GOT3 (cell line): ENCODE results near the gene MYOD1.

Experiments
- DNase-seq: peaks from one replicate; lab custom pipeline; 2025; ENCODE audit warnings: mixed read lengths; lab: John Stamatoyannopoulos, UW

Gene MYOD1

DNA sequence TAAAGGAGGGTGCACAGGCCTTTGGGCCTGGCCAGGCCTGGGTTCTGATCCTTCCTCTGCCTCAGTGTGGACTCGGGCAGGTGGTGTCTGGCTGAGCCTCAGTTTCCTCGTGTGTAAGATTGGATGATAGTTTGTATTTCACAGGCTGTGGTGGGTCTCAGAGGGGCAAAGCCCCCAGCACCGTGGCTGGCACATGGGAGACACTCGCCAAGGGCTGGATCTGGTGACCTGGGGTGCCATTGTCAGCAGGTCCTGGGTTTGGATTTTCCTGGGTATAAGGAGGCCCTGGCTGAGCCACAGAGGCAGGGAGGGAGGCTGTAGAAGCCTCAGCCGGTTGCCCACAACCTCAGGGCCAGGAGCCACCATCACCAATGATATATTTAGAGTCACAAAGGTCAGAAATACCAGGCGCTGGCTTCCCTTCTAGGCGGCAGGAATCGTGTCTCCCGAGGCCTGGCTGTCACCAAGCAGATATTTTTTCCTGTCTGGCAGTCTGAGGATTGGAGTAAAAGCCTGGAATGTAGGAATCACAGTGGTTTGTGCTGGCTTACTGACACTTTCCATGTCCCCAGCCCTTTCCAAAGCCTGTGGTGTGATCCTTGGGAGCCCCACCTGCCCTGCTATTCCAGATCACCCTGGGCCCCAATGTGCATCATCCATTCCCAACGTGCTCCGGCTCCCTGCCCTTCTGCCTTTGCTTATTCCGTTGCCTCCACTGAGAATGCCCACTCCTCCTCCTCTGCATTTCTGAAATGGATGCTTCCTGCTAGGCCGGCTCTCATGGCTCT, 30.8 kb downstream of the MYOD1 start:
- DNase-seq = no peak

DNA sequence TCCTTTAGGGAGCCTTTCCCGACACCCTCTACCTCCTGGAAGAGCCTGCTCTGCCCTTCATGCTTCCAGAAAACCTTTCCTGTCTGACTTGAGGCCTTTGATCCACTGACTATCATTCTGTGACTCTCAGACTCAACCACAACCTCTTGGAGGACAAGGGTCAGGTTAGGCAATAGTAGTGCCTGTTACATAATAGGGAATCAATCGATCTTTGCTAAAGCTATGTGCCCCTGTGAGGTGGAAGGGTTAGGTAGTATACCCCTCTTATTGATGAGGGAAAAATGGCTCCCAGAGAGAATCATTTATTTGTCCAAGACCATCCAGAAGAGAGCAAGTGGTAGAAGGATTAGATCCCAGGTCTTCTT, 31.4 kb downstream of the MYOD1 start:
- DNase-seq = no peak

DNA sequence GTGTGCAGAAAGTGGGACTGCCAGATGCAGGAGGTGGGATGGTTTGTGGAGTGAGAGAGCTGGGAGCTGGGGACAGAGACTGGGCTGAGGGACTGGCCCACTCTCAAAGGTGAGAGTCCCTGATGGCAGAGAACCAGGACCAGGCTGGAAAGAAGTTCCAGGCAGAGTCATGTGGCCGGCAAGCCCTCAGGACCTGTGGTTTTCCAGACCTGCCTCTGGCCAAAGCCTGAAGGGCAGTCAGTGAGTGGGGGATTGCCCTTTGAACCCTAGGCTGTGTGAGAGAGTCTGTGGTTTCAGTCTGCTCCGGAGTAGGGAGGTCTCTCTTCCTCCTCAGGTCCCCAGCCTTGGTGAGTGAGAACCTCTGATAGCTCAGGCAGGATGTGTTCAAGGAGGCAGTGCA, 32.2 kb downstream of the MYOD1 start:
- DNase-seq = no peak

DNA sequence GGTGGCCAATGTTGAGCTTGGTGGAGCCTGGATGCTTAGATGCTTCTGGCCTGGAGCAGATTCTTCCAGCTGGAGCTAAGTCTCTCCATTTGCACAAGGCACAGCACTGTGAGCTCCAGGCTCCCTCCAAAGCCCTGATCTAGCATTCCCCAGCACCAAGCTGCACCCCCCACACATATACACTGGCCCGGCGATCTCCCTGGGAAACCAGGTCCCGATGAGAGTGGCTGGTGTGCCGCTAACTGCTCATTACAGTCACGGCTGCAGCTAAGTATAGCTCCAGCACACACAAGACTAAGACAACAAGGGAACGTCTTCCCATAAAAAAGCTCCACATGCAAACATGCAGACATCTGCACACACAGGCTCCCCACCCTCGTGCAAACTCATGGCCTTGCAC, 32.8 kb downstream of the MYOD1 start:
- DNase-seq = no peak

DNA sequence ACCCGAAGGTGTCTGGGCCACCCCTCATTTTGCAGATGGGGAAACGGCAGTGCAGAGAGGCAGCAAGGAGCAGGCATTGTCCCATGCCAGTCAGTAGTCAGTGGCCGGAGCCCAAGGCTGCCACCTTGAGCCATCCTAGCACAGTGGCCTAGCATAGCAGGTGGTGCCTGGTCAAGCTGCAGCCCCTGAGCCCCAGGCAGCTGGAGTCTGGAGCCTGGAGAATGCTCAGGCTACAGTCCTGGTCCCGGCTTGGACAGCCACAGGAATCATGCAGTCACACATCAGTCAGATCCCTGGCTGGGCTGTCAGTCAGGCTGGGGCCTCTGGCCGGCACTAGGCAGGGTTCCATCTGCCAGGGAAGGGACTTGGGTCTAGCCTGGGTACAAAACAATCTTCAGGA, 33.8 kb downstream of the MYOD1 start:
- DNase-seq = no peak

DNA sequence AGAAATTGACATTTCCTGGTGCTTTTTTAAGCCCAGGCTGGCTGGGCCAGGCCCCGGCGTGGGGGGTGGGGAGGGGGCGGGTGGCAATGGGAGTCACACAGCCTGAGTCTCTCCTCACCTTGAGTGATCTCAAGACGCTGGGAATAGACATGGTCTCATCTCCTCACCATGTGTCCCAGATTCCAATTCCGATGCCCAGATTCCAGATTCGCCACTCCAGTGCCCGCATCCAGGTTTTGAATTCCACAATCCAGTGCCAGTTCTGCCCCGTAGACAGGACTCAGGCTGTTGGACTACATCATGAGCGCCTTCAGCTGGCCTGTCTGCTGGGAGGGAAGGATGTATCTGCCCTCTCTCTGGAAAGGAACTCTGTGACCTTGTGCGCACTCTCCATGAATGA, 34.3 kb downstream of the MYOD1 start:
- no peak for DNase-seq

DNA sequence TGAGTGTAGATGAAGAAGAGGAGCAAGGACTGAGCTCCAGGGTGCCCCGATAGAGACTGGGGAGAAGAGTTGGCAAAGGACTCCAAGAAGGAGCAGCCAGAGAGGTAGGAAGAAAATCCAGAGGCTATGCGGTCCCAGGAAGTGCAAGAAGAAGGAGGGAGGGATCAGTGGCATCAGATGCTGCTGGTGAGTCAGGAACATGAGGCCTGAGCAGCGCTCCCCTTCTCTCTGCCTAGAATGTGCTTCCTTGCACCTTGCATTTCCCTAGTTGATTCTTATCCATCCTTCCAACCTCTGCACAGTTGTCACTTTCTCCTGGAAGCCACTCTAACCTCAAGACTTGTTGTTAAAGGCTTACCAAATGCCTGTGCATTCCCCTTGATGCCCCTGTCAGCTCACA, 36.5 kb downstream of the MYOD1 start:
- no peak for DNase-seq

DNA sequence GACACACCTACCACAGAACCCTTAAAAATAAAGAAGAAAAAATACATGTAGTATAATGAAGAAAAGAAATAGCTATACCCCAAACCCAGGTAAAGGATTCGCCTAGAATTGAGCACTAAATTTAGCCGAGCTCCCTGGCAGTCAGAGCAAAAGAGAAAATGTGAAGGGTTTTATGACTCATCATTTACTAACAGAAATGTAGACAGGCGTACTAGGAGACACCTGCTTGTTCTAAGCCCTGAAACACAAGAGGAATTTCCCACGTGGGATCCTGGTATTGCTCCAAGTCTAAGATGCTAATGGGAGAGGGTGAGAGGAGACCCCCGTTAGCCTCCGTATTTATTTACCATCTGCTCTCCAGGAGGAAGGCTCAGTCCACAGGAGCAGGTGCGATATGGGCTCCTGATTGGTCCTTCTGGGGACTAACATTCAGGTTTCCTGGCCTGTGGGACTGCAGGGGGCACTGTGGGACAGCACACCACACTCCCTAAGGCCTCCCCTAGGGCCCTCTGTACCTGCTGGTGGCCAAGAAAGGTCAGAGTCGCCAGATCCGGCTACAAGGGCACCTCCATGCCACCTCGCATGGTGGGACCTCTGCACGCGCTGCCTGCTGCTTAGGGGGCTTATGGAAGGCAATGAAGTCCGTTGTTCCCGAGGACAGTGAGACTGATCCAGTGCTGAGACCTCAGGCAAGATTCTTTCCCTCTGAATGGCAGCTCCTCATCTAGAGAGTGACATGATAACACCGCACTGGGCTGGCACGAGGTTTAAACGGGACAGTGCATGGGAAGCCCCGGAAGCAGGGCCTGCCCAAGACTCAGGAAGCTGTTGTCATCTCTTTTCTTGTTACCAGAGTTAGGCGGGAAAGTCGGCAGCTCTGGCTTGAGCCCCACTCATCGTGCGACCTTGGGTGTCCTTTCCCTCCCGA, 41.0 kb downstream of the MYOD1 start:
- no peak for DNase-seq

DNA sequence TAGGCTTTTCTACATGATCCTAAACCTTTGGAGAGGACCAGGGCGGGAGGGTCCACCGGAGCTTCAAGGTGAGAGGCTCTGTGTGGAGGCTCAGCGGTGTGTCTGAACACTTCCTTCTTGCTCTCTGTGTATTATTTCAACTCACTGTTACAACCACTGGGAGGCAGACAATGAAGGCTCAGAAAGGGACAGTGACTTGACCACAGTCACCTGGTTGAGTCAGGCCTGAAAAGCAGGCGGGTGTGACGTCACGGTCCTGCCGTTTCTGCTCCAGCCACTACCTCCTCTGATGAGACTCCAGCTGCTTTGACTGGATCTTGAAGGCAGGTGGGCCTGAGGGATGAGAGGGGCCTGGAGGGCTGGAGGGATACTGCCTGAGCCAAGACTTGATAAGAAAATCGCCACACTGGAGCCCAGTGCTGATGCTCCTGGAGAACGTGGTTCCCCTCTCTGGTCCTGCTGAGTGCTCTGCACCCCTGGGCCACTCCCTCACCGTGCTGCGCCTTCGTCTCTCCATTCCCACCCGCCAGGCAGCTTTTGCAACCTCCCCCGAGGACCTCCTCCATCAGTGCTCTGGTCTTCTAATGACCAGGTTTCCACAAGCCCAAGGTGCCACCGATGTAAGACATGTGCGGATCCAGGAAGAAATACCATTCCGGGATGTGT, 43.1 kb downstream of the MYOD1 start:
- DNase-seq = no peak

DNA sequence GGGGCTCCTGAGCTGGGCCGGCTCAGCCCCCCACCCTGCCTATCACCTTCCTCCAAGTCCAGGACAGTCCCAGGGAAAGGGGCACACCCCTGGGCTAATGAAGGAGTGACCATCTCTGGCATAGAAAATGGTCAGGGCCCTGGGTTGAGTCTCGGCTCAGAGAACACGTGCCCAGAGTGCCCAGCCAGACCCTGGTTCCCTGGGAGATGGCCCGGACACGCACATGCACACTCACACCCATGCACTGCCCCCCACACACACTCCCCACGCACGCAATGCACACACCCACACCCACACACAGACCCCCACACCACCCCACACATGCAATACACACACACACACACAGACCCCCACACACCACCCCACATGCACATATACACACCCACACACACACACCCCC, 43.9 kb downstream of the MYOD1 start:
- no peak for DNase-seq

DNA sequence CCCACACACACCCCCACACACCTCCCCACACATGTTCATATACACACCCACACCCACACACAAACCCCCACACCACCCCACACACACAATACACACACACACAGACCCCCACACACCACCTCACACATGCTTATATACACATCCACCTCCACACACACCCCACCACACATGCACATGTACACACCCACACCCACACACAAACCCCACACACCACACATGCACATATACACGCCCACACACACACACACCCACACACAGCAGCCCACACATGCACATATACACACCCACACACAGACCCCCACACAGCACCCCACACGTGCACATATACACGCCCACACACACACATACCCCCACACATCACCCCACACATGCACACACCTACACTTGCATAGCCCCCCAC, 44.3 kb downstream of the MYOD1 start:
- DNase-seq = no peak

DNA sequence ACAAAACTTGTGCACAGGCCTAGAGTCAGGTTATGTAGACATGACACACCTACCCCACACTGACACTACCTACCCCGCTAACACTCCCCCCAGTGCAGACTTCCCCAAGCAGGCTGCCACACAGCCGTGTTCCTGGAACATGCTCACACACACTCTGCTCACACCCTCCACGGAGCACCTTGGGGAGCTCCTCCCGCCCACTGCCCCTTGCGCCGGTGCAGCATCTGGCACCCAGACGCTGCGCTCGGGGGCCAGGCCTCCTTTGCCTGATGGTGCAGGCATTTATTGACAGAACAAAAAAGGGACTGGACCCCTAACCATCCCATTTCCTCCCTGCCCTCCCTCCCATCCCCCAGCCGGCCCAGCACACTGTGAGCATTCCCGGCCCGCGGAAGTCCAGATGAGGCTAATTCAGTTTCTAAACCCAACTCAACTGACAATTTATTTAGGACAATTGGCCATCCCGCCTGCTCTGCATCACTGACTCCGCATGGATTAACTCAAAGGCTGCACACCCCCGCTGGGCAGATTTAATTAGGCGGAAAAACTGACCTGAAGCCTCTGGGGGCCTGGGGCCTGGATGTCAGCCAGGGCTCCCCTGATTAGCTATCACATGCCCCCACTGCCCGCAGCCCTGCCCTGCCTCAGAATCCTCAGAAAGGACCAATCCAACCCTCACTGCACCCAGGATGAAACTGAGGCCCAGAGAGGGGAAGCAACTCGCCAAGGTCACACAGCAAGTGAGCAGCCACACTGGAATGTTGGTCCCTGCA, 45.3 kb downstream of the MYOD1 start:
- no peak for DNase-seq

DNA sequence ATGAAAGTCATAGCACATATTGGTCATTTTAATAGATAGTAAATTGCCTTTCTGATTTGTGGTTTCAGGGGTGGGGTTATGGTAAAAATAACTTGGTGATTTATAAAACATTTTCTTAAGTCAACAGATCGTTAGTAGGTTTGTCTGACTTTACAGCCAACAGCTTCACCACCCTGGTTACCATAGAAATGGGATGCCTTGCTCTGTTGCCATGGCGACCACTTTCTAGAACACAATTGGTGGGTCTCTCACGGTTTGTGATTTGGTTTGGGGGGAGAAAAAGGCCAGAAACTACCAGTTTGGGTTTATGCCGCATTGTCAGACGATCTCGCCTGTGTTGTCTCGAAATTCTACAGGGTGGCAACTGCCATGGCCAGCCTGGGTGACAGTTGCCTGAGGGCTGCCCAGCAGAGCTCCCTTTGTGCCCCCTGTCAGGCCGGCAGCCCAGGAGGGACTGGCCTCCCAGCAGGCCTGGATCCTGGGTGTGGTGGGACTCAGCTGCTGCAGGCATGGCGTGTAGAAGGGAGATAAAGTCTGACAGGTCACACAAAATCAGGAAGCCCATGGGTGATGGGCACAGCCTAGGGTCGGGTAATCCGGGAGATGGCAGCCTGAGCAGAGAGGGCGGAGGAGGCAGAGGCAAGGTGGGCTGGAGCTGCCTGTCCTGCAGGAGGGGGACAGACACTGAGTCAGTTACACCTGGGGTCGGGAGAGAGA, 46.1 kb downstream of the MYOD1 start:
- no peak for DNase-seq

DNA sequence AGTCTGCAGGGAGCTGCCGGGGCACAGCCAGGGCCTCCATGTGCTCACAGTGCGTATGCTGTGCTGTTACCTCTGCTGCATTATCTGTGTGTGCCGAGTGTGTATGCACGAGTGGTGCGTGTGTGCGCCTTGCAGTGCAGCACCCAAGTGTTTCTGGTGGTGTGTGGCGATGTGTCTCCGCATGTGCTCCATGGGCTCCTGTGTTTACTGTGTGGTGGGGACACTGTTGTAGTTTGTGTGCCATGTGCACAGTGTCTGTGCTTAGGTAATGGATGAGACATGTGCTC, 46.6 kb downstream of the MYOD1 start:
- no peak for DNase-seq

DNA sequence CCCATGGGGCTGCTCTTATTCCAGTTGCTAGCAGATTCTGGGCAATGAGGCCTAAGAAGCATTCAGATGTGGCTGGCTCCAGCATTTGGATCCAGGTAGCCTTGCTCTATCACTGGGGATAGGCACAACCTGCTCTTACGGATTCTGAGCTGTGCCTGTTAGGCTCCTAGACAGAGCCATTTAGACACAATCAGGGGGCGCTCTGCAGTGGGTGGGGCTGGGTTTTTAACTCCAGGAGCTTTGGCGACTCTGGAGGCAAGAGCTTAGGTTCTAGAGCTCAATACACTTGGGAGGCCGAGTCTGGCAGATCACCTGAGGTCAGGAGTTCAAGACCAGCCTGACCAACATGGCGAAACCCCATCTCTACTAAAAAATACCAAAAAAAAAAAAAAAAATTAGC, 47.2 kb downstream of the MYOD1 start:
- no peak for DNase-seq

DNA sequence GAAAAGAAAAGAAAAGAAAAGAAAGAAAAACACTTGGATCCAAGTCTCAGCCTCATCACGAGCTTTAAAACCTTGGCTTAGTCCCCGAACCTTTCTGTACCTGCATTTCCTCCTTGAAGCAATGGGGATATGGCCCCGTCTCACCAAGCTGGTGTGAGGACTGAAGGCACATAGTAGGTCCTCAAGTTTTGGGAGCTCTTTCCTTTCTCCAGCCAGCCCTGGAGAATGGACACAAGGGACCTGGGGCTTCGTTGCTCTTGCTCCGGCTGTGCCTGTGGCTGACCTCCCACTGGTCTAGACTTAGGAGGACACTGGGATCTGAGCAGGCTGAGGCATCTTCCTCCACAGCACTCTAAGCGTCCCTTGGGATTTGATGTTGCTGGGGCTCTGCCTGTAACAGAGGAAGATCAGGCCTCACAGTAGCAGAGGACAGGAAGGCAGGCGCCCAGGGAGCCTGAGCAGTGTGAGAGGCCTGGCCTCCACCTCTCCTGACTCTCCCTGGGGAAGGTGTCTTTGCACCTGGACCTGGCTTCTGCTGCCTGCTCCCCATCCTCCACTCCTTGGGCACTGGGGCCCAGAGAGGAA, 48.0 kb downstream of the MYOD1 start:
- DNase-seq = no peak

DNA sequence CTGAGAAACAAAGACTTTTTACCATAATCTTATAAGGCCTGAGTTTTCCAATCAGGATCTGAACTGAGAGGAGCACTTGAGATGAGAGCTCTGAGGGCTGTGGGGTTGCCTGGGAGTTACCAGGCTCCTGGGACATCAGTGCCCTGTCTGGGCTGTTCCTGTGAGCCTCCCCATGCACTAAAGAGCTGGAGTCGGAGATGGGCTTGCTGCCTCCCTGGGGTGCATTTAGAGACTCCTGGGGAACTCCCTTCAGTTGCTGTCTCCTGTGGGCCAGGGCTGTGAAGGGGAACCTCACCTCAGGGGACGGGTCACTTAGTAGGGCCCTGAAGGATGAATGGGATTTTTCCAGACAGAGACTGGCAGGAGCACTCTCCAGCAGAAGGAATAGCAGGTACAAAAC, 48.5 kb downstream of the MYOD1 start:
- no peak for DNase-seq

DNA sequence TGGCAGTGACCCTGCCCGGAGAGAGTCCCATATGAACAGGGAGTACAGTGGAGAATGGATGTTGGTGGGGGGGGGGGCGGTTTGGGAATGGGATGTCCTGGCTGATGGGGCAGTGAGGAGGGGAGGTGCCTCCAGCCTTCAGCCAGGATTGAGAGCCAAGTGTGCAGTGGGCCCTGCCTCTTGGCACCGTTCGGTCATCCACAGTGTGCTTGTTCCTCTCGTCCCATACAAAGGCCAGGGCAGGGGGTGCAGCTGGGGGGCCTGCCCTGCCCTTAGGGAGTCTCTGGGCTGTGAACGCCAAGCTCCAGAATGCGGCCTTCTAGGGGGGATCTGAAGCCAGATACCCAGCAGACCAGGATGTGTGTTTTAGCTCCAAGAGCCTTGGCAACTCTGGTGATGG, 49.2 kb downstream of the MYOD1 start:
- DNase-seq = no peak

DNA sequence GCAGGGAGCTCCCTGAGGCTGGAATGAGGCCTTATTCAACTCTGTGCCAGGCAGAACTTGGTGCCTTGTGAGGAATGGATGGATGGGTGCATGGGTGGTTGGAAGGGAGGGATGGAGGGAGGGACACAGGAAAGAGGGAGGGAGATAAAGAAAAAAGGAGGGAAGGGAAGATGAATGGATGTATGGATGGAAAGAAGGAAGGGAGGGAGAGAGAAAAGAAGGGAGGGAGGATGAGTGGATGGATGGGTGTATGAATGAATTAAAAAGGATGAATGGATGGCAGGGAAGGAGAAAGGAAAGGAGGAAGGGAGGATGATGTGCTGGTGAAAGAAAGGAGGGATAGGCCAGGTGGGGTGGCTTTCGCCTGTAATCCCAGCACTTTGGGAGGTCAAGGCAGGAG, 49.8 kb downstream of the MYOD1 start:
- DNase-seq = no peak

DNA sequence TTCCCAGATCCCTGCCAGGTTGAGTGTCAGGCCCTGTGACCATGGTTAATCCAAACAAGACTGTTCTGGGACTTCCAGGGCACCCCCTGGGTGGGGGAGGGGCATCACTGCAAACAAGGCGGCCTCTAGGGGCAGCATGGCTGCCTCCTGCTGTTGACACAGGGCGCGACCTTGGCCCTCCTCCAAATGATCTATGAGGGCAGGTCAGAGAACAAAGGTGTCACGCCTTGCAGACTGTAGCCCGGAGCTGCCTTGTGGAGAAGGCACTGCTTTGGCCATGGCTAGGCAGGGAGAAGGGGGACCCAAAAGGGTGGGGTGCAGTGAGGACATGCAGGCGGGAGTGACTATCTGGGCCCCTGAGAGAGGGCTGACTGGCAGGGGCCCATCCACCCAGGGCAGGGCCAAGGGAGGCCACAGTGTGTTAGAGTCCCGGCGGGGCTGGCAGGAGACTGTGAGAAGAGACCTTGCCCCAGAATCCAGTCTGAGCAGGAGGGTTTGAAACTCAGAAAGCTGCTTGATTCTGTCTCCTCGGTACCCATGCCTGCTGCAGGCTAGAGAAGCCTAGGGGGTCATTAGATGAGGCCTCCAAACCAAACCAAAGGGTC, 50.8 kb downstream of the MYOD1 start:
- no peak for DNase-seq

DNA sequence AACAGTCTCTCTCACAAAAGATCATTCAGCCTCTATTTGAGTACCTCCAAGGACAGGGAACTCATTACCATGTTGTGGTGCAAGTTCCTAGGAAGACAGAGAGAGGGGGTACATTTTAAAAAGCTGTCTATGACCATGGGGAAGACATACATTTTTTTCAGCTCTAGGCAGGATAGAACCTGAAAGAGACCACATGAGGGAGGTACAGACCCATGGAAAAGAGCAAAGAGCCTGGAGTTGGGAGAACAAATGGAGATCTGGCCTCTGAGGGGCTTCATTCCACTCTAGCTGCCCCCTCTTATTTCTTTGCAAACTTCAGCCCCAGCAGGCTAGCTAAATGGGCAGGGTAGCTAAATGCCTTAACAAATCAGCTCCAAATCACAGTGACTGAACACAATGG, 51.5 kb downstream of the MYOD1 start:
- DNase-seq = no peak
